ENCODE results near the gene EEIG1. TPM values are rescaled to one million over a fixed set of nuclear protein-coding genes. Genes with fewer than 3 reads are reported as not detected.

The EEIG1 gene
- total and polyA plus RNA-seq, 8 donors, result 25.4 to 85.4 (median 62.1) TPM

GRCh38 chr9:128007566-128008138 is 26.9 kb upstream of the EEIG1 start:
- Histone ChIP-seq H3K36me3 (no peaks in the 10 kb centered on the region), H3K9me3 (no peaks in the 10 kb centered on the region), H3K4me3 (no peak overlapping the region), H3K27me3 (no peaks in the 10 kb centered on the region), H3K4me1 (peaks cover 0 to 12% (median 0%) of the 10 kb centered on the region in 3 donors), H3K27ac (peak overlapping the region in 2 of 4 donors; percentile 67 to 70)
- FAIRE-seq, result no peak
- TF ChIP-seq CTCF (IDR thresholded peaks at IDR 0.05), result no peak
- 57 to 67% methylated on average over 10 of the region's 10 CpGs for WGBS, 2 donors
- ATAC-seq, result peak; percentile 49 to 72 (median 67)
- intact Hi-C loops (cut with DNase I), result no loop called here
- DNase-seq, result peak in 3 of 6 donors; percentile 31 to 65 (median 35)

DNA sequence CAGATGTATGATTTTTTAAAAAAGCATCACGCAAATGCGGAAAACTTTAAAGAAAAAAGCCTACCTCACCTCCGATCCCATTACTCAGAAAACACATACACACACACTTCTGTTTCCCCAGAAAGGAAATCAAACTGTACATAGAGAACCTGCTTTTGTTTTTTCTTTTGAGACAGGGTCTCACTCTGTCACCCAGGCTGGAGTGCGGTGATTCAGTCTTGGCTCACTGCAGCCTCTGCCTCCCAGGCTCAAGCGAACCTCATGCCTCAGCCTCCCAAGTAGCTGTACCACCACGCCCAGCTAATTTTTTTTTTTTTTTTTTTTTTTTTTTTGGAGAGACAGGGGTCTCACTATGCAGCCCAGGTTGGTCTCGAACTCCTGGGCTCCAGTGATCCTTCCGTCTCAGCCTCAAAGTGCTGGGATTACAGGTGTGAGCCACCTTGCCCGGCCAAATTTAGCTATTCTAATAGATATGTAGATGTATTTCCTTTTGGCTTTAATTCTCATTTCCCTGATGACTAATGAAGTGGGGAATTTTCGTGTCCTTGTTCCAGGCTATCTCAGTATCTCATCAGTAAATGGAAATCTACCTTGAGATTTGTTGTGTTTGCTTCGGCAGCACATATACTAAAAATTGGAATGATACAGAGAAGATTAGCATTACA is 25.7 kb upstream of the EEIG1 start:
- WGBS, 2 donors, result 72 to 84% methylated on average over 11 of the region's 11 CpGs
- Histone ChIP-seq H3K4me1 (peaks cover 0 to 12% (median 0%) of the 10 kb centered on the region in 3 donors), H3K9me3 (no peaks in the 10 kb centered on the region), H3K27ac (peak overlapping the region in 2 of 4 donors; percentile 67 to 70), H3K36me3 (no peaks in the 10 kb centered on the region), H3K4me3 (no peak overlapping the region), H3K27me3 (no peaks in the 10 kb centered on the region)
- intact Hi-C loops (cut with DNase I), result no loop called here
- ATAC-seq, result peak in 3 of 4 donors; percentile 23 to 55 (median 52)
- FAIRE-seq, result no peak
- DNase-seq, result no peak
- no peak for TF ChIP-seq CTCF (IDR thresholded peaks at IDR 0.05)

GRCh38 chr9:128005923-128006322 is 25.1 kb upstream of the EEIG1 start:
- Histone ChIP-seq H3K36me3 (no peaks in the 10 kb centered on the region), H3K27me3 (no peaks in the 10 kb centered on the region), H3K4me1 (peaks cover 0 to 12% (median 0%) of the 10 kb centered on the region in 3 donors), H3K9me3 (no peaks in the 10 kb centered on the region), H3K4me3 (no peak overlapping the region), H3K27ac (peak overlapping the region in 1 of 4 donors; percentile 70)
- no peak for TF ChIP-seq CTCF (IDR thresholded peaks at IDR 0.05)
- no peak for DNase-seq
- peak in 3 of 4 donors; percentile 18 to 48 (median 37) for ATAC-seq
- intact Hi-C loops (cut with DNase I), result no loop called here
- WGBS, 2 donors, result 73 to 75% methylated on average over 12 of the region's 12 CpGs
- FAIRE-seq, result no peak

DNA sequence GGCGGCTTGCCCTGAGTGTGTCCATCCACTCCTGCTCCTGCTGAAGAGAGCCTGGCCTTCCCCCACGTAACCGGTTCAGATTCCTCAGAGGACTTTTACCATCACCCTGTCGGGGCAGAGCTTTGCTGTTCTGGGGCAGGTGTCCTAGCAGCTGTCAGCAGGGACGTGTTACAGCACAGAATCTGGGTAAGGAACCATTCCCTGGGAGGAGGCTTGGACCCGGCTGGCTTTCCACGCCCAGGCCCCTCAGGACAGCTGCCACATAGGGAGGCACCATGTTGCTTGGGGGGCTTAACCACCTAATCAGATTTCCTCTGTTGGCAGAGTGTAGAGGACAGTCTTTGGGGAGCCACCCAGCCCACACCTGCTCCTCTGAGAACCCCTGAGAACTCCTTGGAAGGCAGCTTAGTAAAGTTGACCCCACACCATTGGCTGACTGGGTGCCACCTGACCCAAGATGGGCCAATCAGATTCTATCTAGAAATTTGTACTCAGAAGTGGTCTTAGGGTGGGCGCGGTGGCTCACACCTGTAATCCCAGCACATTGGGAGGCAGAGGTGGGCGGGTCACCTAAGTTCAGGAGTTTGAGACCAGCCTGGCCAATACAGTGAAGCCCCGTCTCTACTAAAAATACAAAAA is 23.3 kb upstream of the EEIG1 start:
- H3K4me3 ChIP-seq, result no peak overlapping the region

More for the DNA sequence above, 23.3 kb upstream of the EEIG1 start:
- peaks cover 0 to 12% (median 0%) of the 10 kb centered on the region in 3 donors for H3K4me1 ChIP-seq
- FAIRE-seq (no peak), ATAC-seq (no peak), DNase-seq (no peak)
- no peak overlapping the region for H3K27ac ChIP-seq
- intact Hi-C loops (cut with DNase I), result no loop called here
- 93 to 95% methylated on average over 11 of the region's 11 CpGs for WGBS, 2 donors
- no peaks in the 10 kb centered on the region for H3K9me3 ChIP-seq
- no peak for TF ChIP-seq CTCF (IDR thresholded peaks at IDR 0.05)
- no peaks in the 10 kb centered on the region for H3K27me3 ChIP-seq
- H3K36me3 ChIP-seq, result no peaks in the 10 kb centered on the region

Data from pancreas (tissue), 10 donors.